ENCODE data around the gene PHLDB3.

PHLDB3 gene

GRCh38 chr19:43468354-43469159 lies 36.0 kb downstream of the PHLDB3 start:
- no peak for DNase-seq (ENCODE audit: low spot score)

- no peak for DNase-seq (ENCODE audit: low spot score)
Measured at GRCh38 chr19:43467730-43468129, 36.8 kb downstream of the PHLDB3 start.

GRCh38 chr19:43467276-43467675 lies 37.3 kb downstream of the PHLDB3 start:
- no peak for DNase-seq (ENCODE audit: low spot score)

GRCh38 chr19:43466793-43467192 lies 37.8 kb downstream of the PHLDB3 start:
- no peak for DNase-seq (ENCODE audit: low spot score)

GRCh38 chr19:43465468-43466120 lies 39.0 kb downstream of the PHLDB3 start, which contains the start of gene LYPD3:
Gene LYPD3 (minus strand): TSS chr19:43465608. CDS start chr19:43465571, 37 bp downstream.
- DNase-seq (ENCODE audit: low spot score) = peak; percentile 82

- DNase-seq (ENCODE audit: low spot score) = no peak
Measured at GRCh38 chr19:43464134-43464775, 40.3 kb downstream of the PHLDB3 start.

GRCh38 chr19:43463381-43464133 lies 41.0 kb downstream of the PHLDB3 start:
- DNase-seq (ENCODE audit: low spot score) = peak; percentile 95

GRCh38 chr19:43462785-43463380 lies 41.7 kb downstream of the PHLDB3 start:
- no peak for DNase-seq (ENCODE audit: low spot score)

GRCh38 chr19:43462383-43462782 lies 42.2 kb downstream of the PHLDB3 start:
- no peak for DNase-seq (ENCODE audit: low spot score)

- DNase-seq (ENCODE audit: low spot score) = no peak
Measured at GRCh38 chr19:43461303-43461702, 43.2 kb downstream of the PHLDB3 start.

- DNase-seq (ENCODE audit: low spot score) = no peak
Measured at GRCh38 chr19:43460362-43461016, 44.1 kb downstream of the PHLDB3 start.

- DNase-seq (ENCODE audit: low spot score) = no peak
Measured at GRCh38 chr19:43457809-43458208, 46.7 kb downstream of the PHLDB3 start.

GRCh38 chr19:43455321-43456113 lies 49.0 kb downstream of the PHLDB3 start:
- DNase-seq (ENCODE audit: low spot score) = no peak

- DNase-seq (ENCODE audit: low spot score) = no peak
Measured at GRCh38 chr19:43454031-43454430, 50.5 kb downstream of the PHLDB3 start.

- DNase-seq (ENCODE audit: low spot score) = no peak
Measured at GRCh38 chr19:43452582-43452981, 52.0 kb downstream of the PHLDB3 start.

- DNase-seq (ENCODE audit: low spot score) = no peak
Measured at GRCh38 chr19:43450545-43450997, 54.0 kb downstream of the PHLDB3 start.

- no peak for DNase-seq (ENCODE audit: low spot score)
Measured at GRCh38 chr19:43447655-43448054, 56.9 kb downstream of the PHLDB3 start.

GRCh38 chr19:43446746-43447489 lies 57.6 kb downstream of the PHLDB3 start:
- DNase-seq (ENCODE audit: low spot score) = peak; percentile 70

GRCh38 chr19:43445426-43445825 lies 59.1 kb downstream of the PHLDB3 start:
- no peak for DNase-seq (ENCODE audit: low spot score)
